Measurements from ENCODE around the gene KLHL17. TPM values are rescaled to one million over a fixed set of nuclear protein-coding genes. Genes with fewer than 3 reads are reported as not detected.

The KLHL17 gene
- total RNA-seq, 1 donor from 2014 or later, result 19.6 TPM

DNA sequence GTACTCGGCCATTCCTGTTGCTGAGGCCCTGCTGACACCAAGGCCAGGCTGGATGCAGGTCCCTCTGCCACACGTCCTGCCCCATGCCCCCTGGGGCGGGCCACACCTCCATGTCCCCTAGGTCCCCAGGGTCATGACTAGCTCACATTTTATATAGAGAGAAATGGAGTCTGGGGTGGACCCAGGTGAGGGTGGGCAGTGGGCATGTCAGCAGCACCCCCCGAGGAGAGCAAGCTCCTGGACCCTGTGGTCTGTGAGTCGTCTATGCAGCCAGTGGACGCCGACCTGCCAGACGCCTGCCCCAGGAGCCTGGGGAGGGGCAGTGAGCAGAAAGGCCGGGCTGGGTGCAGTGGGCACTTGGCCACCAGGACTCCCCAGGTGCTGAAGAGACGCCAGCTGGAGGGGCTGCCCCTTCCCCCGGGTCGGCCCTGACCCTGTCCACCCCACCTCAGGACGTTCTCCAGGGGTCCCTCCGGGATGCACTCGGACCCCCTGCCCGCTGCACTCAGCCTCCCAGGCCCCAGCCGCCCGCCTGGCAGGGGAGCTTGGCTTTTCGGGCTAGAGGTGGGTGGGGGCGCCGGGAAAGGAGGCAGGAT lies 20.8 kb upstream of the KLHL17 start:
- H3K4me1 ChIP-seq, result peaks cover 53% of the 10 kb centered on the region
- H3K9me3 ChIP-seq, result no peaks in the 10 kb centered on the region
- peak overlapping the region; percentile 38 to 59 for H3K4me3 ChIP-seq
- H3K36me3 ChIP-seq, result no peaks in the 10 kb centered on the region
- H3K27me3 ChIP-seq, result peaks cover 6% of the 10 kb centered on the region
- no peak overlapping the region for H3K27ac ChIP-seq
- intact Hi-C loops (cut with DNase I), result no loop called here
- no peak for TF ChIP-seq CTCF (IDR thresholded peaks at IDR 0.05)
- no peak for TF ChIP-seq POLR2A (IDR thresholded peaks at IDR 0.05)
- TF ChIP-seq POLR2AphosphoS5 (IDR thresholded peaks at IDR 0.05; ENCODE audit: insufficient read depth in 1 of 2, low read depth in 1 of 2), result no peak
- no peak for DNase-seq (ENCODE audit: extremely low spot score in 2 of 2)

GRCh38 chr1:940107-941014 lies 20.0 kb upstream of the KLHL17 start:
- H3K4me1 ChIP-seq, result peaks cover 50% of the 10 kb centered on the region
- peaks cover 6% of the 10 kb centered on the region for H3K27me3 ChIP-seq
- H3K27ac ChIP-seq, result peak overlapping the region; percentile 72
- DNase-seq (ENCODE audit: extremely low spot score in 2 of 2), result no peak
- no peaks in the 10 kb centered on the region for H3K9me3 ChIP-seq
- TF ChIP-seq CTCF (IDR thresholded peaks at IDR 0.05) (peak in 1 of 3 experiments; percentile 6), POLR2AphosphoS5 (IDR thresholded peaks at IDR 0.05; ENCODE audit: insufficient read depth in 1 of 2, low read depth in 1 of 2) (peak in 1 of 2 donors; percentile 27), POLR2A (IDR thresholded peaks at IDR 0.05) (no peak)
- intact Hi-C loops (cut with DNase I), result no loop called here
- H3K4me3 ChIP-seq, result peak overlapping the region; percentile 38 to 59
- H3K36me3 ChIP-seq, result no peaks in the 10 kb centered on the region

GRCh38 chr1:941015-941587 lies 19.3 kb upstream of the KLHL17 start:
- H3K27me3 ChIP-seq, result peaks cover 6% of the 10 kb centered on the region

DNA sequence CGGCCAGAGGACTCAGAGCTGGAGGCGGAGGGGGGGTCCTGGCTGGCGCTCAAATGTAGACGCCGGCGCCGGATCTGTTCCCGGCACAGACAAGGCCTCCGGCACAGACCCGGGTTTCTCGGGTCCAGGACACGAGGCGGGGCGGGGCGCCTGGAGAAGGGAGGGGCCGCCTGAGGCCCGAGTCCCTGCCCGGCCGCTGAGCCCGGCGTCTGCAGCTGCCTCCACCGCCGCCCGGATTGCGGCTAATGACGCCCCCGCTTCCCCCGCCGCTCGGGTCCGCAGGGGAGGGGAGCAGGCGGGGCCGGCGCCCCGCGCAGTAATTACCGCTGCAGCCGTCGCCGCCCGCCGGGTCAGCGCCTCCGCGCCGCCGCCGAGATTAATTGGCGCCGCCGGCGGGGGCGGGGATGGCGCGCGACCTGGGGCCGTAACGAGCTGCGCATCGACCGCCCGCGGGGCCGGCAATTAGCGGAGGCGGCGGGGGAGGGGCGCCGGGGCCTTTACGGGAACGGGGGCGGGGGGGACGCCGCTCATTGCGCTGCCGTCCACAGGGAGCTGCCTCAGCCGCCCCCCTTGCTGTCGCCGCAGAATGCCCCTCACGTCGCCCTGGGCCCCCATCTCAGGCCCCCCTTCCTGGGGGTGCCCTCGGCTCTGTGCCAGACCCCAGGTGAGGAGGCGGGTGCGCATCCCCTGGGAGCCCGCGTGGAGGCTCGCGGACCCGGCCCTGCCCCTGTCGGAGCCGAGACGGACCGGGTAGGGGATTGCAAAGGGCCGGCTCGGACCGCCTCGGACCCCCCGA lies 18.6 kb upstream of the KLHL17 start:
- Histone ChIP-seq H3K36me3 (peaks cover 0 to 5% of the 10 kb centered on the region in 2 donors), H3K4me1 (peaks cover 41% of the 10 kb centered on the region), H3K27ac (peak overlapping the region; percentile 72), H3K27me3 (peaks cover 6% of the 10 kb centered on the region), H3K9me3 (no peaks in the 10 kb centered on the region), H3K4me3 (peak overlapping the region; percentile 38 to 59)
- intact Hi-C loops (cut with DNase I), result no loop called here
- no peak for DNase-seq (ENCODE audit: extremely low spot score in 2 of 2)
- TF ChIP-seq POLR2AphosphoS5 (IDR thresholded peaks at IDR 0.05; ENCODE audit: insufficient read depth in 1 of 2, low read depth in 1 of 2) (peak in 1 of 2 donors; percentile 35), CTCF (IDR thresholded peaks at IDR 0.05) (no peak), POLR2A (IDR thresholded peaks at IDR 0.05) (no peak)

More at GRCh38 chr1:941015-941587, 19.3 kb upstream of the KLHL17 start:
- no peaks in the 10 kb centered on the region for H3K36me3 ChIP-seq
- no peaks in the 10 kb centered on the region for H3K9me3 ChIP-seq
- intact Hi-C loops (cut with DNase I), result no loop called here
- peaks cover 43% of the 10 kb centered on the region for H3K4me1 ChIP-seq
- H3K4me3 ChIP-seq, result peak overlapping the region; percentile 38 to 59
- TF ChIP-seq CTCF (IDR thresholded peaks at IDR 0.05), result no peak
- no peak for TF ChIP-seq POLR2A (IDR thresholded peaks at IDR 0.05)
- TF ChIP-seq POLR2AphosphoS5 (IDR thresholded peaks at IDR 0.05; ENCODE audit: insufficient read depth in 1 of 2, low read depth in 1 of 2), result no peak
- DNase-seq (ENCODE audit: extremely low spot score in 2 of 2), result no peak
- H3K27ac ChIP-seq, result peak overlapping the region; percentile 72

All from vagina (tissue), 2 donors.